ENCODE measurements around the gene NTM.
"Not testable (repeated sequence)": the region's sequence is repeated elsewhere in the genome, so short reads cannot be mapped to it uniquely, and the experiment has no call there.

The NTM gene

DNA sequence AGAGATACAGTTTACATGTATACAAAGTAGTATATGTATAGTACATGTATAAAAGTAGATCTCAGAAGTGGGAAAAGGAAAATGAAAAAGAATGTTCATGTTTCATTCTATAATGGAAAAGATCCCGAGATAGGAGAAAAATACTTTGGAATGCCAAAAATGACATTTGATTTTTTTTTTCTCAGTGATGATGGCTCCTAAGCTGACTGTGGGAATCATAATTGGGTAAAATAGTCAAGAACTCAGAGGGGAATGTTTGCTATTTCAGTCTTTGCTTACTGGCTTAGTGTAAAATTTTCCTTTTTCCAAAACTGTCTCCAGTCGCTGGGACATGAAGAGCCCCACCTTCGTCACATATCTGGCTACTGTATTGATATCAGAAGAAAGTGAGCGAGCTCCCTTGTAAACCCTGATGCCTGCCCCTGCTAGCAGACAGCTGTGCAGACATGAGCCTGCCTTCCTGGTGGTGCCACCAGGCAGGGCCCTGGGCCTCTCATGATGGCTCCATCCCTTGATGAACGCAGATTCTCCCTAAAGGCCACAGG, 944.6 kb downstream of the NTM start:
- Histone ChIP-seq H3K4me1 (ENCODE audit: control insufficient read depth, low read length) (no peaks in the 10 kb centered on the region), H3F3A (ENCODE audit: control insufficient read depth, insufficient read depth) (no peaks in the 10 kb centered on the region), H3K9me2 (replicated peaks; ENCODE audit: control insufficient read depth, low read length) (no peaks in the 10 kb centered on the region), H3K4me2 (ENCODE audit: low read length) (no peak overlapping the region), H3K4me3 (ENCODE audit: low read length) (no peak overlapping the region), H3K9me3 (ENCODE audit: control insufficient read depth, insufficient read depth, low read length) (peaks cover 5% of the 10 kb centered on the region; the same call in 1 of the 2 replicates), H3K36me3 (ENCODE audit: control insufficient read depth, low read length) (no peaks in the 10 kb centered on the region), H3K79me2 (ENCODE audit: control insufficient read depth, low read length) (no peaks in the 10 kb centered on the region), H3K27ac (ENCODE audit: low read depth, low read length) (no peak overlapping the region), H4K20me1 (ENCODE audit: control insufficient read depth, insufficient read depth, low read depth, low read length) (no peaks in the 10 kb centered on the region), H3K27me3 (ENCODE audit: control insufficient read depth, low read length) (no peaks in the 10 kb centered on the region)
- TF ChIP-seq CTCF (IDR thresholded peaks at IDR 0.05; ENCODE audit: low read depth, low read length, poor library complexity, severe bottlenecking) (no peak), EZH2phosphoT487 (IDR thresholded peaks at IDR 0.05; ENCODE audit: borderline replicate concordance, low read length) (no peak)

DNA sequence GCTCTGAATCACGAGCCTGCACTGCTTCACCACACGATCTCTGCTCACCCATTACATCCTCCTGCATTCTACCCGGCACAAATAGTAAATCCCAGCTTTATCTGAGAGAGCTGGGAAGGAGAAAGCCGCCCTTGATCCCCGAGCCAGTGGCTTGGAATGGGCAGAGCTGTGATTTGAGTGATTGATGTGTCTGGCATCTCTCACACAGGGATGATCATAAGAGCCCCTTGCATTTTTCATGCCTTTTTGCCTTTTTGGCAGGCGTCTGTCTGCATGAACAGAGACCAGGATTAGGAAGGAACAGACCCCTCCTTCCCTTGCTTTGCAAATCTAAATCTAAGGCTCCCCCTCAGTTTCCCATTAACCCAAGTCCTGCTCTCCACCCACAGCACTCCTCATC, 945.3 kb downstream of the NTM start:
- H3K4me3 ChIP-seq (ENCODE audit: low read length): no peak overlapping the region
- no peaks in the 10 kb centered on the region for H3K79me2 ChIP-seq (ENCODE audit: control insufficient read depth, low read length)
- no peak overlapping the region for H3K4me2 ChIP-seq (ENCODE audit: low read length)
- H3K27me3 ChIP-seq (ENCODE audit: control insufficient read depth, low read length): no peaks in the 10 kb centered on the region
- H3K4me1 ChIP-seq (ENCODE audit: control insufficient read depth, low read length): no peaks in the 10 kb centered on the region
- H3F3A ChIP-seq (ENCODE audit: control insufficient read depth, insufficient read depth): no peaks in the 10 kb centered on the region
- peaks cover 5% of the 10 kb centered on the region; the same call in 1 of the 2 replicates for H3K9me3 ChIP-seq (ENCODE audit: control insufficient read depth, insufficient read depth, low read length)
- H4K20me1 ChIP-seq (ENCODE audit: control insufficient read depth, insufficient read depth, low read depth, low read length): no peaks in the 10 kb centered on the region
- H3K36me3 ChIP-seq (ENCODE audit: control insufficient read depth, low read length): no peaks in the 10 kb centered on the region
- H3K9me2 ChIP-seq (replicated peaks; ENCODE audit: control insufficient read depth, low read length): no peaks in the 10 kb centered on the region
- H3K27ac ChIP-seq (ENCODE audit: low read depth, low read length): no peak overlapping the region
- no peak for TF ChIP-seq CTCF (IDR thresholded peaks at IDR 0.05; ENCODE audit: low read depth, low read length, poor library complexity, severe bottlenecking)
- no peak for TF ChIP-seq EZH2phosphoT487 (IDR thresholded peaks at IDR 0.05; ENCODE audit: borderline replicate concordance, low read length)

DNA sequence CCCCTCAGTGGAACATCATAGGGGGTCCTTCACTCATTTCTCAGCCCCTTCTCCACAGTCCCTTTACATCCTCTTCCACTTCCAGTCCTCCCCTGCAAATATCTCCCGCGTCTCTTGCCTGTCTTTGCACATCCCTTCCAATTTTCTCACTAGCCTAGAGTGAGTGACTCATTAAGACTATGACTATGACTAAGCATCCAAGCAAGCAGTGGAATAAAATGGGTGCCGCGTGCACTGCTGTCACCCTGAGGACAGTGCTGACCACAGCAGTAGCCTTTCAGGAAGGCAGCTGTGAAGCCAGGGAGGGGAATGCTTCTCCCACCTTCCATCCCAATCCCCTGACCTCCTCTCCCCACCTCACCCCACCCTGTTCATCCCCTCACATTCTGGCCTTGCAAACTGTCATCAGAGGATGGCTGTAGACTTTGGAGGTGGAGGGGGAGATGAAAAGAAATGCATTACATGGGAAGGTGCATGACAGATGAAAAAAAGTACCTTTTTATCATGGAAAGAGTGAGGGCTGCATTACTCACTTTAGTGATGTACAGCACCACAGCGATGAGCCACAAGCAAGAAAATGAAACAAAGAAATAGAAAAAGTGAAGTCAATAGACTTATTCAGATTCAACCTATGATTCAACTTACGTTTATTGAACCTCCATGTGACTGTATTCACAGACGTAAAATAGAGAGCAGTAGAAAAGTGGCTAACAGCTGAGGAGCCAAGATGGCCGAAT, 948.2 kb downstream of the NTM start:
- no peaks in the 10 kb centered on the region for H3F3A ChIP-seq (ENCODE audit: control insufficient read depth, insufficient read depth)

GRCh38 chr11:132319419-132319818, 949.0 kb downstream of the NTM start:
- H3K27ac ChIP-seq (ENCODE audit: low read depth, low read length); H3K79me2 ChIP-seq (ENCODE audit: control insufficient read depth, low read length); H3F3A ChIP-seq (ENCODE audit: control insufficient read depth, insufficient read depth); H3K9me3 ChIP-seq (ENCODE audit: control insufficient read depth, insufficient read depth, low read length); H3K27me3 ChIP-seq (ENCODE audit: control insufficient read depth, low read length); H3K9me2 ChIP-seq (replicated peaks; ENCODE audit: control insufficient read depth, low read length); H3K4me3 ChIP-seq (ENCODE audit: low read length); H4K20me1 ChIP-seq (ENCODE audit: control insufficient read depth, insufficient read depth, low read depth, low read length); H3K4me2 ChIP-seq (ENCODE audit: low read length); H3K4me1 ChIP-seq (ENCODE audit: control insufficient read depth, low read length); H3K36me3 ChIP-seq (ENCODE audit: control insufficient read depth, low read length): not testable (repeated sequence)

More for the DNA sequence above, 948.2 kb downstream of the NTM start:
- no peaks in the 10 kb centered on the region for H3K9me2 ChIP-seq (replicated peaks; ENCODE audit: control insufficient read depth, low read length)
- no peaks in the 10 kb centered on the region for H4K20me1 ChIP-seq (ENCODE audit: control insufficient read depth, insufficient read depth, low read depth, low read length)
- H3K27ac ChIP-seq (ENCODE audit: low read depth, low read length): no peak overlapping the region
- TF ChIP-seq CTCF (IDR thresholded peaks at IDR 0.05; ENCODE audit: low read depth, low read length, poor library complexity, severe bottlenecking) (no peak), EZH2phosphoT487 (IDR thresholded peaks at IDR 0.05; ENCODE audit: borderline replicate concordance, low read length) (no peak)
- H3K4me1 ChIP-seq (ENCODE audit: control insufficient read depth, low read length): no peaks in the 10 kb centered on the region
- H3K4me3 ChIP-seq (ENCODE audit: low read length): no peak overlapping the region
- peaks cover 5% of the 10 kb centered on the region; the same call in 1 of the 2 replicates for H3K9me3 ChIP-seq (ENCODE audit: control insufficient read depth, insufficient read depth, low read length)
- H3K4me2 ChIP-seq (ENCODE audit: low read length): no peak overlapping the region
- no peaks in the 10 kb centered on the region for H3K27me3 ChIP-seq (ENCODE audit: control insufficient read depth, low read length)
- H3K36me3 ChIP-seq (ENCODE audit: control insufficient read depth, low read length): no peaks in the 10 kb centered on the region
- H3K79me2 ChIP-seq (ENCODE audit: control insufficient read depth, low read length): no peaks in the 10 kb centered on the region
